Neural cell (in vitro differentiated cells): ENCODE data around the gene HPCAL4. TPM values are rescaled to one million over a fixed set of nuclear protein-coding genes. Genes with fewer than 3 reads are reported as not detected.

Source experiments
- H2AFZ ChIP-seq: fragments of 200-600, 300-800 bp; sonication (generic), shearing (Covaris generic); 2 replicates; pipeline ENCODE4 v1.6.0; 2014; ENCODE audit warnings: low read depth, mild to moderate bottlenecking, antibody characterized with exemption, low read length, moderate library complexity
- H3F3A ChIP-seq: fragments of 200-600 bp; shearing (Covaris generic); 2 replicates; pipeline ENCODE4 v1.6.1; 2016; ENCODE audit warnings: mild to moderate bottlenecking, moderate library complexity, mixed read lengths, antibody characterized with exemption, low read length; ENCODE audit not compliant: insufficient read depth, poor library complexity, severe bottlenecking
- H3K27ac ChIP-seq: fragments of 200-600, 300-800 bp; sonication (generic), shearing (Covaris generic); 2 replicates; pipeline ENCODE4 v1.5.1; 2014; ENCODE audit warnings: mild to moderate bottlenecking, low read length, moderate library complexity
- H3K27me3 ChIP-seq: fragments of 300-800, 200-600 bp; sonication (generic), shearing (Covaris generic); 2 replicates; pipeline ENCODE4 v1.6.0; 2014; ENCODE audit warnings: mild to moderate bottlenecking, low read depth, low read length, moderate library complexity; ENCODE audit not compliant: insufficient read depth
- H3K36me3 ChIP-seq: fragments of 300-800, 200-600 bp; sonication (generic), shearing (Covaris generic); 2 replicates; pipeline ENCODE4 v1.5.1; 2014; ENCODE audit warnings: mild to moderate bottlenecking, antibody characterized with exemption, low read length, moderate library complexity; ENCODE audit not compliant: insufficient read depth
- H3K4me2 ChIP-seq: fragments of 300-800, 200-600 bp; sonication (generic), shearing (Covaris generic); 2 replicates; pipeline ENCODE4 v1.6.0; 2014; ENCODE audit warnings: mild to moderate bottlenecking, low read length
- H3K4me3 ChIP-seq: fragments of 300-800, 200-600 bp; sonication (generic), shearing (Covaris generic); 2 replicates; pipeline ENCODE4 v1.5.1; 2014; ENCODE audit warnings: mild to moderate bottlenecking, low read length, moderate library complexity
- H3K79me2 ChIP-seq: fragments of 200-600 bp; shearing (Covaris generic); replicated peaks from 2 replicates; pipeline ENCODE4 v1.6.0; 2014; ENCODE audit warnings: mild to moderate bottlenecking, low read length, moderate library complexity; ENCODE audit not compliant: insufficient read depth
- H3K9ac ChIP-seq: fragments of 300-800, 200-600 bp; sonication (generic), shearing (Covaris generic); 2 replicates; pipeline ENCODE4 v1.6.1; 2016; ENCODE audit warnings: mild to moderate bottlenecking, low read length, mixed read lengths
- H3K9me2 ChIP-seq: fragments of 200-600 bp; shearing (Covaris generic); 2 replicates; pipeline ENCODE4 v1.6.1; 2016; ENCODE audit warnings: mild to moderate bottlenecking, low read length, mixed read lengths; ENCODE audit not compliant: insufficient read depth
- H3K9me3 ChIP-seq: fragments of 200-600, 300-800 bp; sonication (generic), shearing (Covaris generic); 2 replicates; pipeline ENCODE4 v1.6.1; 2016; ENCODE audit warnings: mild to moderate bottlenecking, mixed run types, low read length, moderate library complexity, mixed read lengths
- H4K20me1 ChIP-seq: fragments of 200-600 bp; shearing (Covaris generic); 2 replicates; pipeline ENCODE4 v1.6.1; 2016; ENCODE audit warnings: mild to moderate bottlenecking, mixed run types; ENCODE audit not compliant: insufficient read depth
- CTCF ChIP-seq: fragments of 450-650 bp; IDR thresholded peaks from 2 replicates; pipeline ENCODE4 v1.5.1; 2014; ENCODE audit warnings: antibody characterized with exemption, mild to moderate bottlenecking, moderate library complexity; ENCODE audit not compliant: poor library complexity, severe bottlenecking
- EP300 ChIP-seq: fragments of 450-650 bp; conservative IDR thresholded peaks from 2 replicates; pipeline ENCODE4 v1.6.1; 2014; ENCODE audit warnings: antibody characterized with exemption, mild to moderate bottlenecking, moderate library complexity; ENCODE audit not compliant: poor library complexity, severe bottlenecking
- EZH2 ChIP-seq: fragments of 200-600, 300-800 bp; shearing (Covaris generic), sonication (generic); IDR thresholded peaks from 2 replicates; pipeline ENCODE4 v1.6.1; 2014; ENCODE audit warnings: antibody characterized with exemption, low read length, borderline replicate concordance, mild to moderate bottlenecking; ENCODE audit not compliant: insufficient read depth, poor library complexity, severe bottlenecking
- MXI1 ChIP-seq: fragments of 450-650 bp; conservative IDR thresholded peaks from 2 replicates; pipeline ENCODE4 v1.6.1; 2014; ENCODE audit warnings: antibody characterized with exemption, mild to moderate bottlenecking; ENCODE audit not compliant: poor library complexity, severe bottlenecking
- POLR2AphosphoS5 ChIP-seq: IDR thresholded peaks from 2 replicates; pipeline ENCODE4 v1.6.1; 2012
- RAD21 ChIP-seq: fragments of 450-650 bp; conservative IDR thresholded peaks from 2 replicates; pipeline ENCODE4 v1.6.1; 2014; ENCODE audit warnings: antibody characterized with exemption, mild to moderate bottlenecking, moderate library complexity
- SMC3 ChIP-seq: fragments of 450-650 bp; conservative IDR thresholded peaks from 2 replicates; pipeline ENCODE4 v1.6.1; 2014; ENCODE audit warnings: antibody characterized with exemption, mild to moderate bottlenecking, moderate library complexity; ENCODE audit not compliant: poor library complexity
- TAF1 ChIP-seq: IDR thresholded peaks from 2 replicates; pipeline ENCODE4 v1.6.1; 2012; ENCODE audit warnings: low read depth
- polyA plus RNA-seq: library from polyadenylated mRNA; depleted of rRNA; stranded (reverse); fragments of >200 nt; gene quantifications from 2 replicates; pipeline ENCODE4 v1.2.3, GENCODE V29; 2014
- TF ChIP-seq, protein P1 (sequence below): IDR thresholded peaks from 2 replicates; pipeline ENCODE4 v1.6.1; 2012; ENCODE audit warnings: borderline replicate concordance

The HPCAL4 gene
- polyA plus RNA-seq, 1 donor from 2014 or later = 53.2 TPM

GRCh38 chr1:39675220-39675619 is 16.0 kb downstream of the HPCAL4 start:
- H3K9ac ChIP-seq = no peak overlapping the region
- no peak overlapping the region for H3K27ac ChIP-seq
- H3K9me2 ChIP-seq = no peaks in the 10 kb centered on the region
- peaks cover 35% of the 10 kb centered on the region for H3K27me3 ChIP-seq
- H3K4me3 ChIP-seq = no peak overlapping the region
- H3K79me2 ChIP-seq = no peaks in the 10 kb centered on the region
- H3K9me3 ChIP-seq = no peaks in the 10 kb centered on the region
- H3K36me3 ChIP-seq = peaks cover 5% of the 10 kb centered on the region
- no peaks in the 10 kb centered on the region for H3F3A ChIP-seq
- TF ChIP-seq, protein P1, sequence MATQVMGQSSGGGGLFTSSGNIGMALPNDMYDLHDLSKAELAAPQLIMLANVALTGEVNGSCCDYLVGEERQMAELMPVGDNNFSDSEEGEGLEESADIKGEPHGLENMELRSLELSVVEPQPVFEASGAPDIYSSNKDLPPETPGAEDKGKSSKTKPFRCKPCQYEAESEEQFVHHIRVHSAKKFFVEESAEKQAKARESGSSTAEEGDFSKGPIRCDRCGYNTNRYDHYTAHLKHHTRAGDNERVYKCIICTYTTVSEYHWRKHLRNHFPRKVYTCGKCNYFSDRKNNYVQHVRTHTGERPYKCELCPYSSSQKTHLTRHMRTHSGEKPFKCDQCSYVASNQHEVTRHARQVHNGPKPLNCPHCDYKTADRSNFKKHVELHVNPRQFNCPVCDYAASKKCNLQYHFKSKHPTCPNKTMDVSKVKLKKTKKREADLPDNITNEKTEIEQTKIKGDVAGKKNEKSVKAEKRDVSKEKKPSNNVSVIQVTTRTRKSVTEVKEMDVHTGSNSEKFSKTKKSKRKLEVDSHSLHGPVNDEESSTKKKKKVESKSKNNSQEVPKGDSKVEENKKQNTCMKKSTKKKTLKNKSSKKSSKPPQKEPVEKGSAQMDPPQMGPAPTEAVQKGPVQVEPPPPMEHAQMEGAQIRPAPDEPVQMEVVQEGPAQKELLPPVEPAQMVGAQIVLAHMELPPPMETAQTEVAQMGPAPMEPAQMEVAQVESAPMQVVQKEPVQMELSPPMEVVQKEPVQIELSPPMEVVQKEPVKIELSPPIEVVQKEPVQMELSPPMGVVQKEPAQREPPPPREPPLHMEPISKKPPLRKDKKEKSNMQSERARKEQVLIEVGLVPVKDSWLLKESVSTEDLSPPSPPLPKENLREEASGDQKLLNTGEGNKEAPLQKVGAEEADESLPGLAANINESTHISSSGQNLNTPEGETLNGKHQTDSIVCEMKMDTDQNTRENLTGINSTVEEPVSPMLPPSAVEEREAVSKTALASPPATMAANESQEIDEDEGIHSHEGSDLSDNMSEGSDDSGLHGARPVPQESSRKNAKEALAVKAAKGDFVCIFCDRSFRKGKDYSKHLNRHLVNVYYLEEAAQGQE = no peak
- no peak for TF ChIP-seq EP300
- no peak for TF ChIP-seq CTCF
- no peak for TF ChIP-seq RAD21
- TF ChIP-seq POLR2AphosphoS5 = no peak
- no peak for TF ChIP-seq SMC3
- TF ChIP-seq MXI1 = no peak
- no peak for TF ChIP-seq TAF1
- no peak for TF ChIP-seq EZH2
- no peak overlapping the region for H3K4me2 ChIP-seq
- no peaks in the 10 kb centered on the region for H4K20me1 ChIP-seq
- no peak overlapping the region for H2AFZ ChIP-seq

DNA sequence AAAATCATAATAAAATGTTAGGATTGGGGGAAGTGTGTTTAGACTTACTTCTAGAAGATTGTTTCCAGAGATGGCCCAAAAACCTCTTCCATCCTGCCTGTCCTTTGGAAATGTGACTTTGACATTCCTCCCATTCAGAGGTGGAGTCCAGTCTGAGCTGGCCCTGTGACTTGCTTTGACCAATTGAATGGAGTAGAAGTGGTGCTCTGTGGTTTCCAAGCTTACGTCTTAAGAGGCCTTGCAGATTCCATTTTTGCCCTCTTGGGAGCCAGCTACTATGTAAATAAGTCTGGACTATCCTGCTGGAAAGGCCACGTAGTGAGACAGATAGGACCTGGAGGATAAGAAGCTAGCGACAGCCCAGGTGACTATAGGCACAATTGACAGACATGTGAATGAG is 18.0 kb downstream of the HPCAL4 start:
- H3K4me2 ChIP-seq = no peak overlapping the region
- no peaks in the 10 kb centered on the region for H4K20me1 ChIP-seq
- no peak overlapping the region for H2AFZ ChIP-seq
- no peak for TF ChIP-seq EZH2
- no peak for TF ChIP-seq CTCF
- TF ChIP-seq MXI1 = no peak
- TF ChIP-seq TAF1 = no peak
- no peak for TF ChIP-seq EP300
- TF ChIP-seq RAD21 = no peak
- no peak for TF ChIP-seq POLR2AphosphoS5
- TF ChIP-seq, protein P1 = no peak
- no peak for TF ChIP-seq SMC3
- no peaks in the 10 kb centered on the region for H3K36me3 ChIP-seq
- H3K27ac ChIP-seq = no peak overlapping the region
- no peaks in the 10 kb centered on the region for H3K9me3 ChIP-seq
- H3K9me2 ChIP-seq = no peaks in the 10 kb centered on the region
- H3K4me3 ChIP-seq = no peak overlapping the region
- H3K27me3 ChIP-seq = peaks cover 51% of the 10 kb centered on the region
- no peaks in the 10 kb centered on the region for H3F3A ChIP-seq
- H3K79me2 ChIP-seq = no peaks in the 10 kb centered on the region
- no peak overlapping the region for H3K9ac ChIP-seq
